Activated naive CD8-positive, alpha-beta T cell treated with anti-CD3 and anti-CD28 coated beads for 36 hours (primary cell): ENCODE measurements around the gene GRAMD1B. TPM values are rescaled to one million over a fixed set of nuclear protein-coding genes. Genes with fewer than 3 reads are reported as not detected.
"Not testable (repeated sequence)": the region's sequence is repeated elsewhere in the genome, so short reads cannot be mapped to it uniquely, and the experiment has no call there.

Experiments
- DNase-seq: peaks from one replicate; pipeline ENCODE4 v3.0.0; 2021
- H3K27ac Mint-ChIP-seq: one replicate; pipeline ENCODE4 v1.8.0; 2022; ENCODE audit warnings: mild to moderate bottlenecking, moderate library complexity, mixed read lengths
- H3K27me3 Mint-ChIP-seq: one replicate; pipeline ENCODE4 v1.8.0; 2022; ENCODE audit warnings: mild to moderate bottlenecking, mixed read lengths
- H3K36me3 Mint-ChIP-seq: one replicate; pipeline ENCODE4 v1.8.0; 2021; ENCODE audit warnings: mild to moderate bottlenecking, mixed read lengths
- H3K4me1 Mint-ChIP-seq: one replicate; pipeline ENCODE4 v1.8.0; 2021; ENCODE audit warnings: mixed read lengths
- H3K4me3 Mint-ChIP-seq: one replicate; pipeline ENCODE4 v1.8.0; 2022; ENCODE audit warnings: mild to moderate bottlenecking, moderate library complexity, mixed read lengths
- H3K9me3 Mint-ChIP-seq: one replicate; pipeline ENCODE4 v1.8.0; 2022; ENCODE audit warnings: mixed read lengths
- total RNA-seq, 2 experiments: library from RNA; stranded (reverse); gene quantifications; one replicate each; pipeline ENCODE4 v1.2.3, GENCODE V29; 2021

Gene GRAMD1B
- total RNA-seq, 2 experiments from 2014 or later, result 20.3 to 20.6 TPM

DNA sequence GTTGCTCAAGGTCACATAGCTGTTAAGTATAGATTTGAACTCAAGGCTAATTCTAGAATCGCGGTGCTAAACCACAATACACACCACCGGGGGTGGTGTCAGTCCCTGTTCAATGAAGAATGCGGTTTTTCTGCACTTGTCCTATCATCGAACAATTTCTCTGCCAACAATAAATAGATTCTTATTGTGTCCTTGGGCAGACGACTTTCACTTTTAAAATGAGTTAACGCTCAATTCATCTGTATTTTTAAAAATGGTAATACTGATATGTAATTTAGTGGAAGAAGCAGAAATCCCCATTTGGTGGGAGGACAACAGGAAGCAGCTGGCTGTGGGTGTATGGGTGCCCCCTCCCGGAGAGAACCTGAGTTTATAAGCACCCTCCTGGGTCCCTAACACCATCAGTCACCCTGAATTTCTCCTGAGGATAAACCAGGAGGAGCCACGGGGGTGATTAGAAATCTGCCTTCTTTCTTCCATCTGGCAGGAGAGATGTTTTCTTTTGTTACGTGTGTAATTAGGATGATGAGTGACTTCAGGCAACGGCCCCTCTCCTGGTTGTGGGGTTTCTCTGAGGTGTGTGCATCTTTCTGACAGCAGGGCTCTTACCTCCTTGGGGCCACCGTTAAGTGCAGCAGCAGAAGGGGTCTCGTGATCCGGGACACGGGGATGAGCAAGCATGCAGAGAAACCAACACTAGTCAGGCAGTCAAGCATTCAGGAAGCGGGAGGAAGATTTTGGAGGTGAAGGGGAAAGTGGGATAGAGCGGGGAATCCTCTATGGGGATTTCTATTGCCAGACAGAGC, 87.7 kb downstream of the GRAMD1B start:
- H3K9me3 Mint-ChIP-seq, result peaks cover 2% of the 10 kb centered on the region
- H3K4me3 Mint-ChIP-seq, result no peak overlapping the region
- H3K4me1 Mint-ChIP-seq, result peaks cover 11% of the 10 kb centered on the region
- H3K36me3 Mint-ChIP-seq, result no peaks in the 10 kb centered on the region
- no peaks in the 10 kb centered on the region for H3K27me3 Mint-ChIP-seq
- DNase-seq, result no peak
- H3K27ac Mint-ChIP-seq, result no peak overlapping the region

DNA sequence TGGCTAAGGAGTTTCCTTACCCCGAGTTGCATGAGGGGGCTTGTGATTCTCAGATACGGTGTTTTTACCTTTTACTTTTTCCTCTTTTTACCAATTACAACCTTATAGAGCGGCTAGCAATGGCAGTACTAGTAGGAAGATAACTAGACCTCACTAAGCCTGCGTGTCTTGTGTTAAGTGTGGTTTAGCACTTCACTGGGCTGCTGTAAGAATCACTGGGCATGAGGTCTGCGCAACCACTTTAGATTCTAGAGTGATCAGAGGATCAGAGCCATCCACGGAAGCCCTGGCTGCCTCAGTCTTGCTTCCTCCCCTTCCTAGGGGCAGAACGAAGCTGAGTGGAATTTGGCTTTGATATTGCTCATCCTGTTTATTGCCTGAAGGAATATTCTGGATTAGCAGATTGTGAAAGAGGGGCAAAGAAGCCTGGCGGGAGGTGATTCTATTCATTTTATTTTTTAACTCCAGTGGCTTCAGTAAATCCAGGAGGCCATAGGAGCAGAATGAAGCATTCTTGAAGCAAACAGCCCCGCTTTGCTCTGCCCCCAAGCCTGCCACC, 88.5 kb downstream of the GRAMD1B start:
- Mint-ChIP-seq H3K4me3 (no peak overlapping the region), H3K27ac (no peak overlapping the region), H3K27me3 (no peaks in the 10 kb centered on the region), H3K9me3 (peaks cover 2% of the 10 kb centered on the region), H3K4me1 (peaks cover 11% of the 10 kb centered on the region), H3K36me3 (no peaks in the 10 kb centered on the region)
- DNase-seq, result no peak

DNA sequence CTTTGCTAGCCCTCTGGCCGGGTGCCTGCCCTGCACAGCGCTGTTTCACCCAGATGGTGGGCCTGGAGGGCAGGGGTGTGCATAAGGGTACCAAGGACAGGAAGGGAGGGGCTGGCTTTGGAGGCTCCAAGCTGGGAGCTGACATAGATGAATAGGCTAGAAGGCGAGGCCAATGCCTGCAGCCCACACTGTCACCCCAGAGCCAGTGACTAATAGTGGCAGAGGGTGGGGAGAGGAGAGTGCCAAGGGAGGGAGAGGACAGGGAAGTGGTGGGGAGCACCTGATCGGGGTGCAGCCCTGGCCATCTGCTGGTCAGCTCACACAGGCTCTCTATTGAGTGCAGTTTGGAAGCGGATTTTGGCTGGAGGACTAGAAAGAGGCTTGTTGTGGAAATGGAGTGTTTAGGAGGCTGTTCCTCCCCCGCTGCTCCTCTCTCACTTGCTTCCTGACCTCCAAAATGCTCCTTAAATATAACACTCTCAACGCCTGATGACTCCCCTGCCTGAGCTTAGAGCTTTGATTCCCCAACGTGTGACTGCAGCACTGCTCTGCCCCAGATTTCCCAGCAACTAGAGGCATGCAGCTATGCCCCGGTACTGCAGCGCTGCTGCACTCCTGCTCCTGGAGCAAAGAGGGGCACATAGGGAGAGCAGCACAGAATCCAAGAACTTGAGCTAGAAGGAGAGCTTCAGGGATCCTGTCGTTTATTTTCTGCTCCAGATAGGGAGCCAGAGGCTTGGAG, 89.2 kb downstream of the GRAMD1B start:
- Mint-ChIP-seq H3K4me1 (peaks cover 11% of the 10 kb centered on the region), H3K27me3 (no peaks in the 10 kb centered on the region), H3K4me3 (no peak overlapping the region), H3K27ac (no peak overlapping the region), H3K9me3 (peaks cover 2% of the 10 kb centered on the region), H3K36me3 (no peaks in the 10 kb centered on the region)
- DNase-seq, result no peak

DNA sequence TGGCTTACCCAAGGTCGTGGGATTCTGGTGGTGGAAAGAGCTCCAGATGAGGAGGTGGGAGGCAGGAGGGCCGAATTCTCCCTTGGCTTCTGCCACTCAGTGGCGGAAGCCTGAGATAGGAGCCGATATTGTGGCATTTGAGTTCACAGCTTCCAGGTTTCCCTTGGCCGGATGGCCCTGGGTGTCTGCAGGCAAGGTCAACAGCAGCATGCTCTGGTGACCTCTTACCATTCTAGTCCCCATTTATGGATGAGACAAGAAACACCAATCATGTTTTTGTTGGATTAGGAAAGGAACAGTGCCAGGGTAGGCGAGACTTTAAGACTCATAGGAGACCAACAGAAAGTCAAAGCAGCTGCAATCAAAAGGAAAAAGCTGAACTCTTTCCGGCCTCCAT, 89.7 kb downstream of the GRAMD1B start:
- peaks cover 2% of the 10 kb centered on the region for H3K9me3 Mint-ChIP-seq
- no peak overlapping the region for H3K4me3 Mint-ChIP-seq
- H3K36me3 Mint-ChIP-seq, result no peaks in the 10 kb centered on the region
- H3K27me3 Mint-ChIP-seq, result no peaks in the 10 kb centered on the region
- H3K27ac Mint-ChIP-seq, result no peak overlapping the region
- DNase-seq, result no peak
- H3K4me1 Mint-ChIP-seq, result peaks cover 11% of the 10 kb centered on the region

DNA sequence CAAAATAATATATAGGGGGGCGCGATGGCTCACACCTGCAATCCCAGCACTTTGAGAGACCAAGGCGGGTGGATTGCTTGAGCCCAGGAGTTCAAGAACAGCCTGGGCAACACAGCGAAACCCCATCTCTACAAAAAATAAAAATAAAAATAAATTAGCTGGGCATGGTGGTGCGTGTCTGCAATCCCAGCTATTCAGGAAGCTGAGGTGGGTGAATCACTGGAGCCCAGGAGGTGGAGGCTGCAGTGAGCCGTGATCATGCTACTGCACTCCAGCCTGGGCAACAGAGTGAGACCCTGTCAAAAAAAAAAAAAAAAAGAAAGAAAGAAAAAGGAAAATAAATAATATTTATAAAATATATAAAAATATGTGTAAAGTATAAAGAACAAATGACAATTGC, 90.4 kb downstream of the GRAMD1B start:
- H3K4me3 Mint-ChIP-seq, result not testable (repeated sequence)

DNA sequence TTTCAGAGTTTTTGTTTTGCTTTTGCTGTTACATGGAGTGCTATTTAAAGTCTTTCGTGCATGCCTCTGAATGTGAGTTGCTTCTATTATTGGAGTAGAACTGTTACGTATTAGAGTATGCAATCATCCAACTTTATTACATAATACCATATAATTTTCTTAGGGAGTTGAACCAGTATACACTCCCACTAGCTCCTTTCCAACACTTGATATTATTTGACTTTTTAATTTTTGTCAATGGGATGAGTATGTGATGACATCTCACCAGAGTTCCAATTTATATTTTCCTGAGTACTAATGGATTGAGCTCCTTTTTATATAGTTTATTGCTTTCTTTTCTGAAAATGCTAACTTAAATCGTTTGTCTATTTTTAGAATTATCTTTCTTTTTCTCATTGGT, 90.9 kb downstream of the GRAMD1B start:
- H3K9me3 Mint-ChIP-seq, result peaks cover 2% of the 10 kb centered on the region
- no peak overlapping the region for H3K4me3 Mint-ChIP-seq
- H3K27me3 Mint-ChIP-seq, result no peaks in the 10 kb centered on the region
- H3K36me3 Mint-ChIP-seq, result no peaks in the 10 kb centered on the region
- no peak for DNase-seq
- no peak overlapping the region for H3K27ac Mint-ChIP-seq
- H3K4me1 Mint-ChIP-seq, result peaks cover 11% of the 10 kb centered on the region

More for the DNA sequence above, 90.4 kb downstream of the GRAMD1B start:
- H3K9me3 Mint-ChIP-seq, H3K27me3 Mint-ChIP-seq, DNase-seq, H3K36me3 Mint-ChIP-seq, H3K27ac Mint-ChIP-seq: not testable (repeated sequence)
- peaks cover 11% of the 10 kb centered on the region for H3K4me1 Mint-ChIP-seq

DNA sequence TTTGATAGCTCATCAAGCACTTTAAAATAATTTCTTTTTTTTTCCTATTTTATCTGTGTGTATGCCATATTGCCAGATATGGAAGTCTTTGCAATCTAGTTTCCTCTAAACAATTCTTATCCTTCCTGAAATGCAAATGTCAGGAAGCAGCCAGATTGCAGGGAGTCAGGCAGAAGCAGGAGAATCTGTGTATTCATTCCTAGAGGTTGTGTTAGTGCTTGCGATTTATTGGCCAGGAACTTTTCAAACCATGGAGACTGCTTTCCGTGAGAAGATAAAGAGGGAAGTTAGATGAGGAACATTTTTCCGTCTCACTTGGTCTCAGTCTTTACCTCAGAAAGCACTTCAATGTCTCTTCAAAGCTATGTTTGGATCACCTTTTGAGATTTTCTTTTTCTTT, 91.9 kb downstream of the GRAMD1B start:
- Mint-ChIP-seq H3K27me3 (no peaks in the 10 kb centered on the region), H3K27ac (no peak overlapping the region), H3K36me3 (no peaks in the 10 kb centered on the region), H3K4me1 (peaks cover 9% of the 10 kb centered on the region), H3K4me3 (no peak overlapping the region), H3K9me3 (peaks cover 2% of the 10 kb centered on the region)
- no peak for DNase-seq

DNA sequence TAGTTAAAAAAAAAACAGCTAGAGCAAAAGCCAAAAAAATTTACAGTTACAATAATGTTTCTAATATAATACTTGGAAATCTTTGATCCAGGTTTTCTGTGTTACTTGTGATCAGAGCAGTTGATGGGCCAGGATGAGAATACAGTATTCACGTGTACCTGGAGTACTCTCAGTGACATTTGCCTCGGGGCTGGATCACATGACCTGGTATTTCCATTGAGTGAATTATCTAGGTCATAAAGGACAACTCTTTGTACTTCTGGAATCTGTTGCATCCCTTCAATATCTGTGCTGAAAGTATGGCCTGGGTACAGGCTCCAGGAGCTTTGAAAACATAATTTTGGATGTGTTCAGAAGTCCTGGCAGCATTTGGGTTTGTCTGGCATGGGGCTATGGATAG, 93.5 kb downstream of the GRAMD1B start:
- Mint-ChIP-seq H3K36me3 (no peaks in the 10 kb centered on the region), H3K4me3 (no peak overlapping the region)

DNA sequence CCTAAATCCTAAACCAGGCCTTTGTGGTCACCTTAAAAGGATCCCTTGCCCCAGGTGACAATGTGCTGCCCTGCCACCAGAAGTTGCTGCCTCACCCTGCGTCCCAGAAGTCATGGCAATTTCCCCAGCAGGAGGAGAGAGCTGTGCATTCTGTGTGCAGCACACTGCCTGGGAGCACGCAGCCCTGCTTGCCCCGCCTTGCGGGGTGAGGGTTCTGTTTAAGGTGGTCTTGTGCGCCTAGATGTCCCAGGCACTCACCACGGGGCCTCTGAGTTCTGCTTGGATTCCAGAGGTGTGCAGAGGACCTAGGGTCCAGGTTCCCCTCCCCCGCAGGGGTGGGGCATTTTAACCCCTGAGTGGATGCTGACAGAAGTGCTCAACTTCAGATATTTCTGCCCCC, 95.0 kb downstream of the GRAMD1B start:
- Mint-ChIP-seq H3K9me3 (peaks cover 2% of the 10 kb centered on the region), H3K27ac (no peak overlapping the region), H3K36me3 (no peaks in the 10 kb centered on the region), H3K4me1 (no peaks in the 10 kb centered on the region), H3K27me3 (no peaks in the 10 kb centered on the region), H3K4me3 (no peak overlapping the region)
- DNase-seq, result no peak

More for the DNA sequence above, 93.5 kb downstream of the GRAMD1B start:
- no peak for DNase-seq
- H3K27ac Mint-ChIP-seq, result no peak overlapping the region
- no peaks in the 10 kb centered on the region for H3K4me1 Mint-ChIP-seq
- peaks cover 2% of the 10 kb centered on the region for H3K9me3 Mint-ChIP-seq
- no peaks in the 10 kb centered on the region for H3K27me3 Mint-ChIP-seq

DNA sequence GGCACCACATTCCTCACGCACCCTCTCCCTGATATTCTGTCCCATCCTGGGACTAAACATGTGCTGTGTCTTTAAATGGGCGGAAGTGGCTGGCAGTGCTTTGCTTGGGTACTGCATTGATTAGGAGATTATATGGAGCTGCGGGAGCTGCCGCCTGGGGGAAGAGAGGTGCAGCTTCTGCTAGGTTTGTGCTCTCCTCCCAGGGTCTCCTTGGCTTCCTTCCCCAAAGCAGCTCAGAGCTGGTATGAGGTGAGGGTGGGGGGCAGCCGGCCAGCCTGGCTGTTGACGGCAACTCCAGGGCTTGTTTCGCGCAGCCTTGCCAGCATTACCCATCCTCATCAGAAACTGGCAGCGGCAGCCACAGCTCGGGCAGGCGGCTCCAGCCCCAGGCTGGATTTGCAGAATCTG, 95.4 kb downstream of the GRAMD1B start:
- DNase-seq, result no peak
- peaks cover 2% of the 10 kb centered on the region for H3K9me3 Mint-ChIP-seq
- no peaks in the 10 kb centered on the region for H3K27me3 Mint-ChIP-seq
- no peaks in the 10 kb centered on the region for H3K4me1 Mint-ChIP-seq
- no peak overlapping the region for H3K27ac Mint-ChIP-seq
- no peaks in the 10 kb centered on the region for H3K36me3 Mint-ChIP-seq
- H3K4me3 Mint-ChIP-seq, result no peak overlapping the region

DNA sequence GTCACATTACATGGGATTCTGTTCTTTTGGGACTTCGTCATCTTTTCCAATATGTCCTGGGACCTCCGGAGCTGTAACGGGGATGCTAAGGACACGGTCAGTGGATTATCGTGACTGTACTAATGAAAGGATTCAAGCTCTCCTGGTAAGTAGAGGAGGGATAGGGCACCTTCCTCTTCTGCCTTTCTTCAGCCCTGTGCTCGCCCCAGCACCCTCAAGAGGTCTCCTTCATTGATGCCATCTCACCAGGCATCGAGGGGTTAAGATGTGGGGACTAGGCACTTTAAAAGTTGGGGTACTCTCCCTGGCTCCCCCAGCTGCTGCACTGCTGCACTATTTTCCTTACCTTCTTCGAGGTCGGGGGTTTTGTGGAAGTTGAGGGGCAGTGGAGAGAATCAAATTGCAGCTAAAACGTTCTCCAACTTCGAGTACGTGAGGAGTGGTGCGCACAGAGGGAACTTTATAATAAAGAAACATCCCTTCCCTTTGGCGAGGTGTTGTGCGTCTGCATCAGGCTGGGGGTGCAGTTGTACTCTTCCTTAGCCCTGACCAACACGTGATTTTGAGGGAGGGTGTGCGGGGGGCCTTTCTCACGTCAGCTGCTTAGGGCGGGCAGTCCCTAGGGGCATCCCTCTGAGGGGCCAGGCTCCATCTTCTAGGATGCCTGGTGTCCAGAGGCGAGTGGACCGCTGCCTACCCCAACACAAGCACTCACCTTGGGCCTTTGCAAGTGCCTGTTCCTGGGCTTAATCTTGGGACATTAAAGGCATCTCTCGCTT, 96.1 kb downstream of the GRAMD1B start:
- Mint-ChIP-seq H3K36me3 (no peaks in the 10 kb centered on the region), H3K27me3 (no peaks in the 10 kb centered on the region), H3K4me3 (no peak overlapping the region), H3K4me1 (no peaks in the 10 kb centered on the region), H3K9me3 (no peaks in the 10 kb centered on the region), H3K27ac (peak overlapping the region; percentile 29)
- DNase-seq, result no peak

DNA sequence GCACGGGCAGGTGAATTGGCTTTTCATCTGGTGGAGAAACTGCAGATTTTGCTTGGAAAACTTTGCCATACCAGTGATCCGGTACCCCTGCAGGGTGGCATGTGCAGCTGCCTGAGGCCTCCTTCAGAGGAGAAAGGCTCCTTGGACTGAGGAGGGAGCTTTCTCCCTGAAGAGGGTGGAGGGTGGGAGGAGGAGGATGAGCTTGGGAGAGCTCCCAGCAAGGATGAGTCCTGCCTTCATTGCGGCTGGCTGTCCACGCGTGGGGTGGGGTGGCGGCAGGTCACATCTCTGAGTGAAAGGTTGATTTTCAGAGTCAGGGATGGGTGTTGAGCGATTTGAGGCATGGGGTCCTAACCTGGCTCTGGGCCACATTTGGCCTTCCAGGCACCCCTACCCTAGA, 96.8 kb downstream of the GRAMD1B start:
- no peak overlapping the region for H3K27ac Mint-ChIP-seq
- no peaks in the 10 kb centered on the region for H3K36me3 Mint-ChIP-seq
- DNase-seq, result no peak
- H3K27me3 Mint-ChIP-seq, result no peaks in the 10 kb centered on the region
- no peaks in the 10 kb centered on the region for H3K4me1 Mint-ChIP-seq
- H3K4me3 Mint-ChIP-seq, result no peak overlapping the region
- no peaks in the 10 kb centered on the region for H3K9me3 Mint-ChIP-seq

DNA sequence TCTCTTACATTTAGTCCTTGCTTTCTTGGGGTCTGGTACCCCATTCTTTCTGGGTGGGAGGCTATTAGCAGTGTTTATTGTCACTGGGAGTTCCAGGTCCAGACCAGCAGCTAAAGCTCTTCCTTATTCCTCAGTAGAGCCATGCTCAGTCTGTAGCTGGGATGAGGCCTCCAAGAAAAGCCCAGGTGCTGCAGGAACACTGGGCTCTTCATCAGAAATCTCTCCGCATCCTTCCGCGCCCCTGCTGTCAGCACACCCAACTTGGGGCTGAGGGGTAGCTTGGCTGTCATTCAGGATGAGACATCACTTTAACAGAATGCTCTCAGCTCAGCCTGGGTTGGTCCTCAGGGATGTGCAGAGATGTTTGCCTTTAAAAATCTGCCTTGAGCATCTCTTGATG, 97.5 kb downstream of the GRAMD1B start:
- Mint-ChIP-seq H3K27me3 (no peaks in the 10 kb centered on the region), H3K27ac (no peak overlapping the region), H3K36me3 (no peaks in the 10 kb centered on the region), H3K9me3 (no peaks in the 10 kb centered on the region), H3K4me1 (no peaks in the 10 kb centered on the region), H3K4me3 (no peak overlapping the region)
- no peak for DNase-seq

DNA sequence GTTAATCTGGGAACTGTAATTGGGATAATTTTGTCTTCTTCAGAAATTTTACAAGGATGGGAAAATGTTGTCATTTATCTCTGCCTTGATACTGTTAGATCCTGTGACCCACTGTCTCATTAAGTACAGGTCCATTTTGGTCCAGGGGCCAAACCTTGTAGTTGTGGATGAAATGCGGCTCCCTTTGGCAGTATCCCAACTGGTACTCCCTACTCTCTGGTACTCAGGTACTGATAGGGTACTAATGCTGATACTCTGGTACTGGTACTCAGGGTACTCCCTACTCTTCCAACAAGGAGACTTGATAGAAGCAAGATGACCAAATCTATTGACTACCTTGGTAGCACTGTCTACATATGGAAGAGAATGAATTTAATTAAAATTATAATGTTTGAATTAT, 97.9 kb downstream of the GRAMD1B start:
- H3K27ac Mint-ChIP-seq, result no peak overlapping the region
- H3K9me3 Mint-ChIP-seq, result no peaks in the 10 kb centered on the region
- H3K36me3 Mint-ChIP-seq, result no peaks in the 10 kb centered on the region
- H3K27me3 Mint-ChIP-seq, result no peaks in the 10 kb centered on the region
- no peak for DNase-seq
- no peaks in the 10 kb centered on the region for H3K4me1 Mint-ChIP-seq
- no peak overlapping the region for H3K4me3 Mint-ChIP-seq

DNA sequence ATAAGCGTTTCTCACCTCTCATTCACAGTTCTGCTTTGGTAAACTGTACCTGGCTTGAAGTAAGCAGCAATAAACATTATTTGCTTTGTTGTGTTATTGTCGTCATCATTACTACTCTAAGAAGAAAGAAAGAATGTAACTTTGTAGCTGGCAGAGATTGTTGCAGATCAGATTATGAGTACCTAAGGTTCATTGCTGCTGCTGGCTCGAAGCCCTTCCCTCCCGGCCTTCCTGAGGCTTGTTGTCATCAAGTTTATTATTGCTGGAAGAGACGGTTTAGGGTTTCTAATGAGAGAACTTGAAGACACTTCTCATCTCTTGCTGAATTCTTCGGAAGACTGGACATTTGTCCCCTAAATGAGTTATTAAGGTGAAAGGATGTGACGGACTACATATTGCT, 101.3 kb downstream of the GRAMD1B start:
- no peak for DNase-seq
- Mint-ChIP-seq H3K27ac (no peak overlapping the region), H3K4me3 (no peak overlapping the region), H3K9me3 (no peaks in the 10 kb centered on the region), H3K36me3 (no peaks in the 10 kb centered on the region), H3K4me1 (no peaks in the 10 kb centered on the region), H3K27me3 (no peaks in the 10 kb centered on the region)
